PC-9 (cell line): Measurements from ENCODE around the gene CCDC158. TPM values are rescaled to one million over a fixed set of nuclear protein-coding genes. Genes with fewer than 3 reads are reported as not detected.

ENCODE experiments used
- BruUV-seq: library from RNA; stranded (reverse); fragments of 400-500 nt; replicated peaks from 2 replicates; lab custom pipeline; 2021; lab: Mats Ljungman, UMichigan
- CTCF ChIA-PET: fragments of 300-600 bp; sonication (Branson Sonifier 250); formaldehyde crosslinking; loops from one replicate; lab custom pipeline; 2022; ENCODE audit warnings: antibody characterized with exemption; lab: Charles Lee
- POLR2A ChIA-PET: fragments of 300-600 bp; sonication (Branson Sonifier 250); formaldehyde crosslinking; loops from one replicate; lab custom pipeline; 2022; ENCODE audit warnings: antibody characterized with exemption; ENCODE audit not compliant: unreplicated experiment; lab: Charles Lee
- DNase-seq, 2 experiments: peaks; one replicate each; pipeline versions ENCODE4 v3.0.0 to v3.0.0-alpha.2; 2015 to 2022; ENCODE audit warnings: mixed read lengths in 1 of 2
- H2AFZ ChIP-seq: fragments of 200-600 bp; sonication (generic); 2 replicates; pipeline ENCODE4 v1.8.1; 2017; ENCODE audit warnings: antibody characterized with exemption
- H3F3A ChIP-seq: fragments of 200-600 bp; sonication (generic); 2 replicates; pipeline ENCODE4 v1.8.1; 2017; ENCODE audit warnings: antibody characterized with exemption, mild to moderate bottlenecking, low read depth; ENCODE audit not compliant: insufficient read depth
- H3K27ac ChIP-seq: fragments of 200-600 bp; sonication (generic); 2 replicates; pipeline ENCODE4 v1.6.1; 2016; ENCODE audit warnings: mixed run types
- H3K27me3 ChIP-seq: fragments of 200-600 bp; sonication (generic); 2 replicates; pipeline ENCODE4 v1.6.1; 2016; ENCODE audit warnings: low read depth, mixed run types; ENCODE audit not compliant: insufficient read depth
- H3K36me3 ChIP-seq: fragments of 200-600 bp; sonication (generic); 2 replicates; pipeline ENCODE4 v1.6.1; 2016; ENCODE audit warnings: low read depth, mixed run types
- H3K4me1 ChIP-seq: fragments of 200-600 bp; sonication (generic); replicated peaks from 2 replicates; pipeline ENCODE4 v1.6.1; 2016; ENCODE audit warnings: mixed run types; ENCODE audit not compliant: insufficient read depth
- H3K4me2 ChIP-seq: fragments of 200-600 bp; sonication (generic); 2 replicates; pipeline ENCODE4 v1.6.1; 2017; ENCODE audit warnings: mixed run types
- H3K4me3 ChIP-seq: fragments of 200-600 bp; sonication (generic); 2 replicates; pipeline ENCODE4 v1.6.1; 2016; ENCODE audit warnings: mixed run types
- H3K79me2 ChIP-seq: fragments of 200-600 bp; sonication (generic); 2 replicates; pipeline ENCODE4 v1.6.1; 2017; ENCODE audit warnings: low read depth, mixed run types
- H3K9me2 ChIP-seq: fragments of 200-600 bp; sonication (generic); 2 replicates; pipeline ENCODE4 v1.8.1; 2017; ENCODE audit warnings: mild to moderate bottlenecking; ENCODE audit not compliant: insufficient read depth
- H3K9me3 ChIP-seq: fragments of 200-600 bp; sonication (generic); 2 replicates; pipeline ENCODE4 v1.8.1; 2016; ENCODE audit warnings: low read depth; ENCODE audit not compliant: insufficient read depth
- H4K20me1 ChIP-seq: fragments of 200-600 bp; sonication (generic); 2 replicates; pipeline ENCODE4 v1.8.1; 2017; ENCODE audit not compliant: insufficient read depth
- EZH2 ChIP-seq: fragments of 200-600 bp; sonication (generic); IDR thresholded peaks from 2 replicates; pipeline ENCODE4 v1.8.0; 2017; ENCODE audit warnings: antibody characterized with exemption, low read depth
- intact Hi-C: fragments of 100-400 bp; cut with micrococcal nuclease; formaldehyde crosslinking; loops from one replicate; pipeline ENCODE4 v1.10.0; 2022; ENCODE audit not compliant: unreplicated experiment
- total RNA-seq: library from RNA; stranded (reverse); gene quantifications from 2 replicates; pipeline ENCODE4 v1.2.3, GENCODE V29; 2021
- TF ChIP-seq, protein P1 (sequence below): fragments of 200-600 bp; sonication (generic); conservative IDR thresholded peaks from 2 replicates; pipeline ENCODE4 v1.6.1; 2017; ENCODE audit warnings: mixed run types, antibody characterized with exemption, mild to moderate bottlenecking, moderate library complexity

CCDC158 gene
- total RNA-seq, 1 experiment from 2014 or later: not detected

DNA sequence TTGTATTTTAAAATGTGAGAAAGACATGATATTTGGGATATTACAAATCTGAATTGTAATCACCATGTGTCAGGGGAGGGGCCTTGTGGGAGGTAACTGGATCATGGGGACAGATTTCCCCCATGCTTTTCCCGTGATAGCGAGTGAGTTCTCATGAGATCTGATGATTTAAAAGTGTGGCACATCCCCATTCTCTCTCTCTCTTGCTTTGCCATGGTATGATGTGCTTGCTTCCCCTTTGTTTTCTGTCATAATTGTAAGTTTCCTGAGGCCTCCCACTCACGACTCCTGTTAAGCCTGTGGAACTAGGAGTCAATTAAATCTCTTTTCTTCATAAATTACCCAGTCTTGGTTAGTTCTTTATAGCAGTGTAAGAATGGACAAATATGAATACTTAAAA is 39.0 kb downstream of the CCDC158 start:
- Histone ChIP-seq H3K79me2 (no peaks in the 10 kb centered on the region), H3K9me2 (no peaks in the 10 kb centered on the region), H3K27ac (no peak overlapping the region), H3K4me1 (peaks cover 10% of the 10 kb centered on the region), H3K4me3 (no peak overlapping the region), H3K4me2 (no peak overlapping the region), H3K9me3 (no peaks in the 10 kb centered on the region), H4K20me1 (no peaks in the 10 kb centered on the region), H3K27me3 (no peaks in the 10 kb centered on the region), H3F3A (no peaks in the 10 kb centered on the region), H2AFZ (no peak overlapping the region), H3K36me3 (no peaks in the 10 kb centered on the region)
- ChIA-PET POLR2A (no interaction called here), CTCF (no interaction called here)
- no peak for DNase-seq
- intact Hi-C loops: no loop called here
- TF ChIP-seq, protein P1, sequence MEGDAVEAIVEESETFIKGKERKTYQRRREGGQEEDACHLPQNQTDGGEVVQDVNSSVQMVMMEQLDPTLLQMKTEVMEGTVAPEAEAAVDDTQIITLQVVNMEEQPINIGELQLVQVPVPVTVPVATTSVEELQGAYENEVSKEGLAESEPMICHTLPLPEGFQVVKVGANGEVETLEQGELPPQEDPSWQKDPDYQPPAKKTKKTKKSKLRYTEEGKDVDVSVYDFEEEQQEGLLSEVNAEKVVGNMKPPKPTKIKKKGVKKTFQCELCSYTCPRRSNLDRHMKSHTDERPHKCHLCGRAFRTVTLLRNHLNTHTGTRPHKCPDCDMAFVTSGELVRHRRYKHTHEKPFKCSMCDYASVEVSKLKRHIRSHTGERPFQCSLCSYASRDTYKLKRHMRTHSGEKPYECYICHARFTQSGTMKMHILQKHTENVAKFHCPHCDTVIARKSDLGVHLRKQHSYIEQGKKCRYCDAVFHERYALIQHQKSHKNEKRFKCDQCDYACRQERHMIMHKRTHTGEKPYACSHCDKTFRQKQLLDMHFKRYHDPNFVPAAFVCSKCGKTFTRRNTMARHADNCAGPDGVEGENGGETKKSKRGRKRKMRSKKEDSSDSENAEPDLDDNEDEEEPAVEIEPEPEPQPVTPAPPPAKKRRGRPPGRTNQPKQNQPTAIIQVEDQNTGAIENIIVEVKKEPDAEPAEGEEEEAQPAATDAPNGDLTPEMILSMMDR: no peak
- TF ChIP-seq EZH2: no peak
- no TSS peak for BruUV-seq

DNA sequence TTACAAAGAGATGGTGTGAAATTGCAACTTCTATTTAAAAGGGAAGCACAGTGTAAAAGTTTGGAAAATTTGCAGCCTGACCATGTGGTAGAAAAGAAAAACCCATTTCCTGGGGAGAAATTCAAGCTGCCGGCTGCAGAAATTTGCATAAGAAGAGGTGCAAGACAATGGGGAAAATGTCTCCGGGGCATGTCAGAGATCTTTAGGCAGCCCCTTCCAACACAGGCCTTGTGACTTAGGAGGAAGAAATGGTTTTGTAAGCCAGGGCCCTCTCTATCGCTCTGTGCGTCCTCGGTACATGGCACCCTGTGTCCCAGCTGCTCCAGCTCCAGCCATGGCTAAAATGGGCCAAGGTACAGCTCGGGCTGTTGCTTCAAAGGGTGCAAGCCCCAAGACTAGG is 40.4 kb downstream of the CCDC158 start:
- Histone ChIP-seq H3F3A (no peaks in the 10 kb centered on the region), H3K79me2 (no peaks in the 10 kb centered on the region), H2AFZ (no peak overlapping the region), H3K9me2 (no peaks in the 10 kb centered on the region), H3K9me3 (no peaks in the 10 kb centered on the region), H3K27ac (no peak overlapping the region), H3K36me3 (no peaks in the 10 kb centered on the region), H3K4me1 (peaks cover 11% of the 10 kb centered on the region), H3K27me3 (no peaks in the 10 kb centered on the region), H4K20me1 (no peaks in the 10 kb centered on the region), H3K4me2 (no peak overlapping the region), H3K4me3 (no peak overlapping the region)
- no TSS peak for BruUV-seq
- DNase-seq: no peak
- ChIA-PET CTCF (interaction anchor here (0.6 kb wide), 1 partner anchor 113 kb away, joined by 8 read pairs; no protein-coding TSS in a partner anchor), POLR2A (no interaction called here)
- TF ChIP-seq EZH2: no peak
- TF ChIP-seq, protein P1: no peak
- intact Hi-C loops: no loop called here

DNA sequence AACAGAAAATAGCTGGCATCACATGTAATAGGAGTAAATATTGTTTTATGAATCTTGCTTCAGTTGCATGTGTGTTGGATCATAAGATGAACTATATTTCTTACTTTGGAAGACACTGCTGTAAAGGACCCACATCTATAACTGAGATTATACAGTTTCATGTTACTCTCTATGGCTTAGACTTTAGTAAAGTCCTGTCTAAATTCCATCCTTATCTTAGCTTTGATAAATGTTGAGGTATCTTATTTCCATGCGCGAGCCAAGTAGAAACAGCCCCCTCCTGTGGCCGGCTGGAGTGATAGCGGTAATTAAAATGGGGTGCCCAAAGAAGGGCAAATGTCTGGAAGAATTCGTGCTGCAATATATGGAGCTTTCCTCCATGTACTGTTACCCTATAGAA is 43.0 kb downstream of the CCDC158 start:
- ChIA-PET POLR2A (interaction anchor here (0.6 to 0.7 kb wide), 2 partner anchors 166 to 363 kb away, joined by 3 to 9 read pairs; no protein-coding TSS in a partner anchor), CTCF (interaction anchor here (0.5 to 3.4 kb wide), 7 partner anchors 72 to 460 kb away, joined by 3 to 23 read pairs (median 3); partner anchors contain the start of gene STBD1)
- Histone ChIP-seq H3K4me3 (no peak overlapping the region), H3K4me2 (peak overlapping the region; percentile 39), H3K9me3 (no peaks in the 10 kb centered on the region), H4K20me1 (no peaks in the 10 kb centered on the region), H3K9me2 (no peaks in the 10 kb centered on the region), H3K4me1 (peaks cover 11% of the 10 kb centered on the region), H3F3A (no peaks in the 10 kb centered on the region), H2AFZ (no peak overlapping the region), H3K79me2 (no peaks in the 10 kb centered on the region), H3K27ac (no peak overlapping the region), H3K36me3 (no peaks in the 10 kb centered on the region), H3K27me3 (no peaks in the 10 kb centered on the region)
- TF ChIP-seq, protein P1: peak; percentile 78
- TF ChIP-seq EZH2: no peak
- DNase-seq: peak; percentile 43 to 44
- intact Hi-C loops: loop anchor here (1.0 to 2.0 kb wide), 3 partner anchors 71 to 198 kb away; partner anchors contain the start of genes FAM47E and STBD1
- no TSS peak for BruUV-seq
